Measurements from ENCODE around the gene TSC22D4.

TSC22D4 gene

GRCh38 chr7:100464210-100464660 lies 14.8 kb downstream of the TSC22D4 start, which contains the start of gene SPACDR:
SPACDR (minus strand) TSS chr7:100464260; CDS start chr7:100464025, 235 bp downstream.
- TF ChIP-seq TAF1 (IDR thresholded peaks at IDR 0.05; ENCODE audit: borderline replicate concordance, insufficient read depth, low read length): no peak
- no peak for TF ChIP-seq FOXP2 (optimal IDR thresholded peaks at IDR 0.05; ENCODE audit: borderline replicate concordance, extremely low read depth, extremely low read length, insufficient read depth)
- no peak for TF ChIP-seq SIN3A (IDR thresholded peaks at IDR 0.05; ENCODE audit: borderline replicate concordance, insufficient read depth, low read length)
- no peak for TF ChIP-seq REST (IDR thresholded peaks at IDR 0.05; ENCODE audit: insufficient read depth in 1 of 2, low read depth in 2 of 2, low read length in 2 of 2)
- no peak for TF ChIP-seq POLR2AphosphoS5 (IDR thresholded peaks at IDR 0.05; ENCODE audit: low read depth, low read length)

GRCh38 chr7:100457033-100457432 lies 22.0 kb downstream of the TSC22D4 start:
- TF ChIP-seq TAF1 (IDR thresholded peaks at IDR 0.05; ENCODE audit: borderline replicate concordance, insufficient read depth, low read length) (no peak), POLR2AphosphoS5 (IDR thresholded peaks at IDR 0.05; ENCODE audit: low read depth, low read length) (no peak)

- TF ChIP-seq POLR2AphosphoS5 (IDR thresholded peaks at IDR 0.05; ENCODE audit: low read depth, low read length) (no peak), REST (IDR thresholded peaks at IDR 0.05; ENCODE audit: insufficient read depth in 1 of 2, low read depth in 2 of 2, low read length in 2 of 2) (no peak), FOXP2 (optimal IDR thresholded peaks at IDR 0.05; ENCODE audit: borderline replicate concordance, extremely low read depth, extremely low read length, insufficient read depth) (no peak), TAF1 (IDR thresholded peaks at IDR 0.05; ENCODE audit: borderline replicate concordance, insufficient read depth, low read length) (no peak), SIN3A (IDR thresholded peaks at IDR 0.05; ENCODE audit: borderline replicate concordance, insufficient read depth, low read length) (no peak)
Measured at GRCh38 chr7:100456562-100456961, 22.5 kb downstream of the TSC22D4 start.

GRCh38 chr7:100455206-100455605 lies 23.8 kb downstream of the TSC22D4 start:
- TF ChIP-seq SIN3A (IDR thresholded peaks at IDR 0.05; ENCODE audit: borderline replicate concordance, insufficient read depth, low read length): no peak
- TF ChIP-seq TAF1 (IDR thresholded peaks at IDR 0.05; ENCODE audit: borderline replicate concordance, insufficient read depth, low read length): no peak
- TF ChIP-seq POLR2AphosphoS5 (IDR thresholded peaks at IDR 0.05; ENCODE audit: low read depth, low read length): no peak
- no peak for TF ChIP-seq REST (IDR thresholded peaks at IDR 0.05; ENCODE audit: insufficient read depth in 1 of 2, low read depth in 2 of 2, low read length in 2 of 2)
- TF ChIP-seq FOXP2 (optimal IDR thresholded peaks at IDR 0.05; ENCODE audit: borderline replicate concordance, extremely low read depth, extremely low read length, insufficient read depth): no peak

GRCh38 chr7:100452513-100452912 lies 26.5 kb downstream of the TSC22D4 start:
- no peak for TF ChIP-seq SIN3A (IDR thresholded peaks at IDR 0.05; ENCODE audit: borderline replicate concordance, insufficient read depth, low read length)
- TF ChIP-seq REST (IDR thresholded peaks at IDR 0.05; ENCODE audit: insufficient read depth in 1 of 2, low read depth in 2 of 2, low read length in 2 of 2): no peak
- no peak for TF ChIP-seq POLR2AphosphoS5 (IDR thresholded peaks at IDR 0.05; ENCODE audit: low read depth, low read length)
- no peak for TF ChIP-seq TAF1 (IDR thresholded peaks at IDR 0.05; ENCODE audit: borderline replicate concordance, insufficient read depth, low read length)
- no peak for TF ChIP-seq FOXP2 (optimal IDR thresholded peaks at IDR 0.05; ENCODE audit: borderline replicate concordance, extremely low read depth, extremely low read length, insufficient read depth)
